ENCODE data around the gene KCNC4. TPM values are rescaled to one million over a fixed set of nuclear protein-coding genes. Genes with fewer than 3 reads are reported as not detected.

KCNC4 gene
- polyA plus RNA-seq, 1 donor from 2014 or later, result 0.57 TPM

GRCh38 chr1:110233861-110234260 is 23.7 kb downstream of the KCNC4 start:
- no peak overlapping the region for H3K9ac ChIP-seq (ENCODE audit: low read length)
- no peaks in the 10 kb centered on the region for H3K36me3 ChIP-seq (ENCODE audit: insufficient read depth, low read length)
- no peaks in the 10 kb centered on the region for H3F3A ChIP-seq (ENCODE audit: insufficient read depth, low read length, poor library complexity, severe bottlenecking)
- no peaks in the 10 kb centered on the region for H3K9me3 ChIP-seq (ENCODE audit: low read length)
- TF ChIP-seq EP300 (conservative IDR thresholded peaks at IDR 0.05; ENCODE audit: poor library complexity, severe bottlenecking) (no peak), EZH2 (IDR thresholded peaks at IDR 0.05; ENCODE audit: borderline replicate concordance, insufficient read depth, low read length, poor library complexity, severe bottlenecking) (no peak), SMC3 (conservative IDR thresholded peaks at IDR 0.05; ENCODE audit: poor library complexity) (no peak), TAF1 (IDR thresholded peaks at IDR 0.05; ENCODE audit: low read depth) (no peak), MXI1 (conservative IDR thresholded peaks at IDR 0.05; ENCODE audit: poor library complexity, severe bottlenecking) (no peak), REST (IDR thresholded peaks at IDR 0.05; ENCODE audit: borderline replicate concordance) (no peak), RAD21 (conservative IDR thresholded peaks at IDR 0.05) (no peak), POLR2AphosphoS5 (IDR thresholded peaks at IDR 0.05) (no peak), CTCF (IDR thresholded peaks at IDR 0.05; ENCODE audit: poor library complexity, severe bottlenecking) (no peak)
- no peaks in the 10 kb centered on the region for H3K9me2 ChIP-seq (ENCODE audit: insufficient read depth, low read length)
- no peak overlapping the region for H2AFZ ChIP-seq (ENCODE audit: low read depth, low read length)
- no peaks in the 10 kb centered on the region for H4K20me1 ChIP-seq (ENCODE audit: insufficient read depth)
- H3K27ac ChIP-seq (ENCODE audit: low read length), result no peak overlapping the region
- H3K79me2 ChIP-seq (replicated peaks; ENCODE audit: insufficient read depth, low read length), result no peaks in the 10 kb centered on the region
- no peaks in the 10 kb centered on the region for H3K27me3 ChIP-seq (ENCODE audit: insufficient read depth, low read depth, low read length)
- H3K4me3 ChIP-seq (ENCODE audit: low read length), result no peak overlapping the region
- H3K4me2 ChIP-seq (ENCODE audit: low read length), result no peak overlapping the region

GRCh38 chr1:110234691-110235090 is 24.6 kb downstream of the KCNC4 start:
- Histone ChIP-seq H3K9ac (ENCODE audit: low read length) (no peak overlapping the region), H3K9me2 (ENCODE audit: insufficient read depth, low read length) (no peaks in the 10 kb centered on the region), H3K4me3 (ENCODE audit: low read length) (no peak overlapping the region), H3K9me3 (ENCODE audit: low read length) (no peaks in the 10 kb centered on the region), H4K20me1 (ENCODE audit: insufficient read depth) (no peaks in the 10 kb centered on the region), H3F3A (ENCODE audit: insufficient read depth, low read length, poor library complexity, severe bottlenecking) (no peaks in the 10 kb centered on the region), H3K36me3 (ENCODE audit: insufficient read depth, low read length) (no peaks in the 10 kb centered on the region), H2AFZ (ENCODE audit: low read depth, low read length) (no peak overlapping the region), H3K4me2 (ENCODE audit: low read length) (no peak overlapping the region), H3K27me3 (ENCODE audit: insufficient read depth, low read depth, low read length) (no peaks in the 10 kb centered on the region), H3K27ac (ENCODE audit: low read length) (no peak overlapping the region), H3K79me2 (replicated peaks; ENCODE audit: insufficient read depth, low read length) (no peaks in the 10 kb centered on the region)
- TF ChIP-seq EZH2 (IDR thresholded peaks at IDR 0.05; ENCODE audit: borderline replicate concordance, insufficient read depth, low read length, poor library complexity, severe bottlenecking) (no peak), MXI1 (conservative IDR thresholded peaks at IDR 0.05; ENCODE audit: poor library complexity, severe bottlenecking) (no peak), POLR2AphosphoS5 (IDR thresholded peaks at IDR 0.05) (no peak), TAF1 (IDR thresholded peaks at IDR 0.05; ENCODE audit: low read depth) (no peak), EP300 (conservative IDR thresholded peaks at IDR 0.05; ENCODE audit: poor library complexity, severe bottlenecking) (no peak), SMC3 (conservative IDR thresholded peaks at IDR 0.05; ENCODE audit: poor library complexity) (no peak), CTCF (IDR thresholded peaks at IDR 0.05; ENCODE audit: poor library complexity, severe bottlenecking) (no peak)
